ENCODE measurements around the gene TNS3. TPM values are rescaled to one million over a fixed set of nuclear protein-coding genes. Genes with fewer than 3 reads are reported as not detected.

The TNS3 gene
- total and polyA plus RNA-seq, 9 of the 15 experiments (the other 6 are each of a cell fraction or from before 2014, with no cell fraction given) = 0.20 TPM; not detected in 8

DNA sequence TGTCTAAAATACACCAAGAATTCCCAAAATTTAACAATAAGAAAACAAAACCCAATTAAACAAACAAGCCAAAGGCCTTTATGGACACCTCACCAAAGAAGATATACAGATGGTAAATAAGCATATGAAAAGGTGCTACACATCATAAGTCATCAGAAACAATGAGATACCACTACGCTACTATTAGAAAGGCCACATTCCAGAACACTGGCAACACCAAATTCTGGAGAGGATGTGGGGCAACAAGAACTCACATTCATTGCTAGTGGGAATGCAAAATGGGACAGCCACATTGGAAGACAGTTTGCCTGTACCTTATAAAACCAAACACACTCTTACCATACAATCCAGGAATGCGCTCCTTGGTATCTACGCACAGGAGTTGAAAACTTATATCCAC is 291.4 kb downstream of the TNS3 start:
- Histone ChIP-seq H2AFZ (ENCODE audit: low read depth, low read length) (no peak overlapping the region), H3K9me1 (ENCODE audit: control insufficient read depth, insufficient read depth, low read length) (no peaks in the 10 kb centered on the region), H3K36me3 (ENCODE audit: control insufficient read depth, insufficient read depth, low read length) (no peaks in the 10 kb centered on the region), H3K27ac (ENCODE audit: extremely low read depth, low read depth, low read length) (no peak overlapping the region), H3K4me1 (replicated peaks in 1 of 2; ENCODE audit: control insufficient read depth in 2 of 2, insufficient read depth in 2 of 2, low read length in 2 of 2) (peaks cover 0 to 2% of the 10 kb centered on the region in 2 experiments; a peak in 1 of 5 replicates), H3K79me2 (ENCODE audit: control insufficient read depth, insufficient read depth, low read length) (no peaks in the 10 kb centered on the region), H3K27me3 (ENCODE audit: control insufficient read depth in 2 of 2, insufficient read depth in 2 of 2, low read length in 2 of 2) (peaks cover 0 to 11% of the 10 kb centered on the region in 2 experiments; a peak in 2 of 5 replicates), H3K9me3 (replicated peaks; ENCODE audit: control insufficient read depth, insufficient read depth, low read depth, low read length) (no peaks in the 10 kb centered on the region), H4K20me1 (replicated peaks; ENCODE audit: control insufficient read depth, insufficient read depth, low read length) (no peaks in the 10 kb centered on the region), H3K4me3 (no peak overlapping the region), H3K9ac (ENCODE audit: insufficient read depth in 1 of 2, low read depth in 2 of 2, low read length in 2 of 2) (no peak overlapping the region), H3K4me2 (ENCODE audit: insufficient read depth, low read length) (no peak overlapping the region)
- in situ Hi-C loops (cut with MboI) = no loop called here
- intact Hi-C loops (cut with micrococcal nuclease) = no loop called here
- no peak for DNase-seq (ENCODE audit: extremely low read depth in 1 of 4, low spot score in 3 of 4)
- ATAC-seq = no peak
- ChIA-PET POLR2A (no interaction called here), CTCF (ENCODE audit: low intra/inter-chr PET ratio) (no interaction called here)
- TF ChIP-seq MAZ (CRISPR knock-in tag; conservative IDR thresholded peaks at IDR 0.05 in 1 of 2, IDR thresholded peaks at IDR 0.05 in 1 of 2) (no peak), RBBP5 (IDR thresholded peaks at IDR 0.05; ENCODE audit: borderline replicate concordance, insufficient read depth, low read length, poor library complexity, severe bottlenecking) (no peak), ZNF644 (tag; IDR thresholded peaks at IDR 0.05; ENCODE audit: low read depth) (no peak), TRIM28 (IDR thresholded peaks at IDR 0.05) (no peak), ZBTB49 (CRISPR knock-in tag; IDR thresholded peaks at IDR 0.05; ENCODE audit: borderline replicate concordance) (no peak), C11orf30 (IDR thresholded peaks at IDR 0.05; ENCODE audit: low read depth) (no peak), ATF4 (CRISPR knock-in tag; IDR thresholded peaks at IDR 0.05) (no peak), ILF3 (IDR thresholded peaks at IDR 0.05; ENCODE audit: borderline replicate concordance) (no peak), NFIX (CRISPR knock-in tag; IDR thresholded peaks at IDR 0.05; ENCODE audit: low read depth) (no peak), ETV1 (tag; conservative IDR thresholded peaks at IDR 0.05; ENCODE audit: low read depth) (no peak), HOMEZ (CRISPR knock-in tag; IDR thresholded peaks at IDR 0.05) (no peak), SMARCC2 (IDR thresholded peaks at IDR 0.05; ENCODE audit: low read depth) (no peak), ASH1L (IDR thresholded peaks at IDR 0.05; ENCODE audit: borderline replicate concordance, low read depth, partially characterized antibody) (no peak), ZNF24 (IDR thresholded peaks at IDR 0.05) (no peak), DEAF1 (CRISPR knock-in tag; IDR thresholded peaks at IDR 0.05) (no peak)
- WGBS (ENCODE audit: insufficient coverage, low coverage, missing lambda C conversion rate) = 30% methylated on average over 3 of the region's 3 CpGs
- no peak for FAIRE-seq
- no TSS peak for BruUV-seq (replicated peaks)
